Muscle of arm (tissue), 12 donors: ENCODE measurements around the gene MDM1. TPM values are rescaled to one million over a fixed set of nuclear protein-coding genes. Genes with fewer than 3 reads are reported as not detected.
A peak's percentile ranks its signal among the peaks of the same experiment; 100 is the strongest.

Experiments used
- DNase-seq: peaks from one replicate; pipeline ENCODE4 v3.0.0-alpha.2; 2013
- polyA plus RNA-seq, 12 donors: library from polyadenylated mRNA; unstranded; fragments of 120-200 nt; gene quantifications; one replicate each; pipeline ENCODE4 v1.2.1, GENCODE V29; 2013; ENCODE audit not compliant: insufficient read length in 12 of 12

Gene MDM1
- polyA plus RNA-seq, 12 donors: 7.2 to 27.7 (median 17.2) TPM; not detected in 1

- DNase-seq: no peak
Measured at GRCh38 chr12:68279227-68280054, 52.7 kb downstream of the MDM1 start.

DNA sequence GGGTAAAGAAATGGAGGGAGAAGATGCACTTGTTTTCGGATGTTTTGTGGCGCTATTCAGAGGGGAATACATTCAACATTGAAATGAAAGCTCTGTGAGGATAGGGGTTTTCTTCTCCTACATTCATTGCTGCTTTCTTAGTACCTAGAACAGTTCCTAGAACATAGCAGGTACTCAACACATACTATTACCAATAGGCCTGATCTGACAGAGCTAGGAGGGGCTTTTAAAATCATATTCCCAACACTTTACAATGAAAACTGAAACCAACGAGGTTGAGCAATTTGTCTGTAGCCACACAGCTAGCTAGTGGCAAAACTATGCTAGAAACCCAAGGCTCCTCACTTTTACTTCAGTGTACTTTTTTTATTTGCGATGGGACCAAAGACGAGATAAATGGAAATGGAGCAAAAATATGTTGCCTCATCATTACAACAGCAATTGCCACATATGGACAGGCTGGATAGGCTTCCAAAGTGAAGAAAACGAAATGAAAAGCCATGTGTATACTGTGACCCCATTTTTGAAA, 55.7 kb downstream of the MDM1 start:
- no peak for DNase-seq

DNA sequence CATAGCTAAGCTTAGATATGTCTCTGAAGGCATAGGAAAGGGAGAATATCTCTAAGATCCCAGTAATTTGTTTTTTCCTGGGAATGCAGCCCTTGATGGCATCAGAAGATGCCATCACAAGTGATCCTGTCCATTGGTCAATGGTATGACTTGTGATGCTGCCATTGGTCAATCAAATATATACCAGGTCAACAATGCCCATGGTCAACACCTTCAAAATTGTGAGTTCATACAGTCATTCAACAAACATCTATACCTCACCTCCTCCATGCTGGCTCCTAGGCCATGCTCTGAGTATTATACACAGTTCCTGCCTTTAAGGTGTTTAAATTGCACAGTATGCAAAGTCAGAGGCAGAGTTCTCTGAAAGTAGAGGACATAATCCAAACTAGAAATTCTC, 59.4 kb downstream of the MDM1 start:
- no peak for DNase-seq

DNA sequence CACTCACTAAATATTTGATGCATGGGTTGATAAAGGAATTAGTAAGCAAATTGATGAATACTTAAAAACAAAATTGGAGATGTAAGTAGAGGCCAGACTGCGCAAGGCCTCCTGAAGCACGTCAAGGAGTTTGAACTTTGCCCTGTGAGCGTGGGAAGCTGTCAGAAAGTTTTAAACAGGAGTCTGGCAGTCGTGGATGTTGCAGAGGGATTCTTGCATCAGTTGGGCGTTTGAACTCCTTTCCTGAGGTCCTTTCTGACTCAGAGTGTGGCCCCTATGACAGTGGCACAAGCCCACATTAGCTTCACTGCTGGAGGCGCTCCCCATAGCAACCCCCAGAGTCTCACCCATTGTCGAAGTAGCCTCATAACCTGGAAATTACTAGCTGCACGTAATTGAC, 60.8 kb downstream of the MDM1 start:
- DNase-seq: no peak

- no peak for DNase-seq
Measured at GRCh38 chr12:68270358-68270757, 61.8 kb downstream of the MDM1 start.

GRCh38 chr12:68269779-68270178, 62.4 kb downstream of the MDM1 start:
- DNase-seq: no peak

DNA sequence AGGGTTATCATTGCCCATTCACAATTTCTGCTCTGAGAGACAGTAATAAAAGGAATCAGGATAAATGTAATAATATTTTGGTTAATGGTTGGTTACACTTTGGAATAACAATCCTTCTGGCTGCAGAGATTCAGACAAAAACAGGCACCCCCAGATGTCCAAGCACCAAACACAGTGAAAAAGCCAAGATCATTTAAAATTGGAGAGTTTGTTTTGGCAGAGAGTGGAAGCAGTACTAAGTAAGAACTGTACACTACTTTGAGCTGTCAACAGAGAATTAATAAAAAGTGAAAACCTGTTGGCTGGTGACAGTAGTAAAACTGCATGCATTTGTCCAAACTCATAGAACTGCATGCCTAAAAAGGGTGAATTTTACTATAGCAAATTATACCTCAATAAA, 63.2 kb downstream of the MDM1 start:
- no peak for DNase-seq

DNA sequence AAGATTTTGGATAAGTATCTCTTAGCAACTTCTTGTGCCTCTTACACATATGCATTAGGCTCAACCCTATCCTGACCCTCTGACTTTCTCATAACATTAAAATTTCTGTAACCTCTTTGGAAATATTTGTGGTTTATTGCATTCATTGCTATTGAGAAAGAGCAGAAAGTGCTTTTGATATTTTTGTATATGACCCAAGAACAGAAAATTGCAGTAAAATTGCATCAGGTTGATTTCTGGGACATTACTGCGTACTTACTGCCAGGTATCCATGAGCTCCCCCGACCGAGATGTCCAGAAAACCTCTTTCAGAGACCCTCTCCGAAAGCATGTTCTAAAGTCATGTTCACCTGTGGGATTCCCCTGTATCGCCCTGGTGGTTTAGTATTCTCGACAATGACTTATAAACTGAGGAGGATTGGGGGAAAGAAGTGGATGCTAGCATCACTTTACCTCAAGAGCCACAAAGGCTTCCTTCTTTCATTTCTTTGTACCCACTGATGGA, 64.2 kb downstream of the MDM1 start:
- no peak for DNase-seq

- no peak for DNase-seq
Measured at GRCh38 chr12:68264857-68265256, 67.3 kb downstream of the MDM1 start.

- no peak for DNase-seq
Measured at GRCh38 chr12:68264158-68264855, 67.9 kb downstream of the MDM1 start.

DNA sequence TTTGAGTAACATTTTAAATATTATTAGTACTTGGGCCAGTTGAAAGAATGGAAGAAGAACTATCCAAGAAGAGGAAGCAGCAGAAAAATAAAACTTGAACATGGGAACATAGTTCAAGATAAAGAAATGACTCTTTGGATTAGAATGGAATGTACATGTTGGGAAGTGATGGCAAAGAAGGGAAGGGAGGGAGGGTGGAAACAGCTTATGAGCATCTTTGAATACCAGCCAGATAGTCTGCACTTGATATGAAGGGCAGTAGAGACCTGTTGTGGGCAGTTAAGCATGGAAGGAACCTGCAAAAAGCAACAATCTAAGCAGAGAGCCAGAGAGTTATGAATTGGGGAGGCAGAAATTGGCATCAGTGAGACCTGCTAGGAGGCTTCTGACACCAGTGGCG, 68.8 kb downstream of the MDM1 start:
- DNase-seq: no peak

DNA sequence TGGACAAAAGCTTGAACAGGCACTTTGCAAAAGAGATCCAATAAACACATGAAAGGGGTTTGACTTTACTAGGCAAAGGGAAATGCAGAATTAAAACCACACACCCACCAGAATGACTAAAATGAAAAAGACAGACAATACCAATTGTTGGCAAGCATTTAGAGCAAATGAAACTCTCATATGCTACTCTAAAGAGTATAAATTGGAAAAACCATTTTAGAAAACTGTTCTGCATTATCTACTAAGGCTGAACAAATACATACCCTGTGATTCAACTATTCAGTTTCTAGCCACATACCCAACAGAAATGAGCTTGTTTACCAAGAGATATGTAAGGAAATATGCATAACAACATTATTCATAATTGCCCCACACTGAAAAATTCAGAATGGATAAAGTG, 70.3 kb downstream of the MDM1 start:
- DNase-seq: no peak

DNA sequence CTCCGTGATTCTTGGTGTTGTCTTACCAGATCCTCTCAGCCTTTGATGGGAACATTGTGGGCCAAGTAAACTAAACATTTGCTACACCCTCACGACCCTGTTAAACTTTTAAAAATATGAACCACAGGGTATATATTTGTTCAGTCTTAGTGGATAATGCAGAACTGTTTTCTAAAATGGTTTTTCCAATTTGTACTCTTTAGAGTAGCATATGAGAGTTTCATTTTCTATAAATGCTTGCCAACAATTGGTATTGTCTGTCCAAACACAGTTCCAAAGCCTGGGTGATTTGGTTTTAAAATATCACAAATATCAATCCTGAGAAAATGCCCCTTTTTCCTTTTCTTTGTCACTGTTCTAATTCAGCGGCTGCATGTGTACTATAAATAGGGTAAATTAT, 72.0 kb downstream of the MDM1 start:
- DNase-seq: no peak

- no peak for DNase-seq
Measured at GRCh38 chr12:68259318-68259940, 72.7 kb downstream of the MDM1 start.

DNA sequence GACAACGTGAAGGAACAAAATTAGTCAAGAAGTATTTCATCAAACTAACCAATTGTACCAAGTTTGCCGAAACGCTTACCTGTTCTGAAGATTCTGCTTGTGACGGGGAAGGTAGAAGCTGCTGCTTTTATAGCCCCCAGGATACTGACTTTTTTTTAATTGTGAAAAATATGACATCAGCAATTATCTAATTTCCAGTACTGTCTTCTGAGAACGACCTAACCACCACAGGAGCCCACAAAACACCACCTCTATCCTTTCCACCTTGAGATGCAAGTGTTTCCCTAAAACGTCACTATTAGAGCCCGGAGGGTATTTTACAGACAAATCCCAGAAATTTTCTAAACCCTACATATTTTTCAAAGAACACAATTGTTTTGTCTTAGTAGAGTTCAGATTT, 78.7 kb downstream of the MDM1 start, which contains the start of gene IL22:
Gene IL22, minus strand, starts transcription at position 101 of the 400 bp plus-strand sequence. CDS start 156 bp downstream, outside the sequence.
- no peak for DNase-seq

- DNase-seq: no peak
Measured at GRCh38 chr12:68252077-68252476, 80.1 kb downstream of the MDM1 start.

DNA sequence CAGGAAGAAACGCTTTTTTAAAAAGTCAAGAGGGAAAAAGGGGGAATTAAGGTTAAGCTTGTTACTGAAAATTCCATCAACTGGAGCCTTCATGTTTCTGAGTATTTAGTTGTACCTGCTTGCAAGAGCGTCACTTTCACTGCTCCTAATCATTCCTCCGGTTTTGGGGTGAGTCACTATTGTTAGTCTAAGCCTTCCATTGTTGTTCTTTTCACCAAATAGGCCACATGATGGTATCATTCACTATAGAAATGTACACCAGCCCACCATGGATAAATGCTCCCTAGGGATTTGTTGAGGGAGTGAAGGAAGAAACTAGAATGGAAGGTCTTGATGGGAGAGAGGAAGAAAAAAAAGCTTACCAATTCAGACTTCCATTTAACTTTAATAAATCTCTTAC, 81.7 kb downstream of the MDM1 start:
- DNase-seq: no peak

DNA sequence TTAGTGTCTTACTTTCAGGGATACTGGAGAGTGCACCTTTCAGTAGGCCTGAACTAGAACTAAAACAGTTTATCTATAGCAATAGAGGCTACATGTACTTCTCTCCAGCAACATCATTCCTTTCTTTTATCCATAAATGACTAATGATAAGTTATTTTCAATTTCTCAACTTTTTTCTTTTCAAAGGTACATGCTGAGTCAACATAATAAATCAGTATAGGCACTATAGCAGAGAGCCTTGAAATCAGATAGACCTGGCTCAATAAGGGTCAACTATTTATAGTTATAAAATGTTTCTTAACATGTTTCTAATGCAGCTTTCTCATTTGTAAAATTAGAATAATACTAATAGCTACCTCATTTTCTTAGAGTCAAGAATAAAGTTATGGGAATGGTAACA, 84.4 kb downstream of the MDM1 start:
- DNase-seq: no peak

- DNase-seq: no peak
Measured at GRCh38 chr12:68246350-68246749, 85.8 kb downstream of the MDM1 start.

DNA sequence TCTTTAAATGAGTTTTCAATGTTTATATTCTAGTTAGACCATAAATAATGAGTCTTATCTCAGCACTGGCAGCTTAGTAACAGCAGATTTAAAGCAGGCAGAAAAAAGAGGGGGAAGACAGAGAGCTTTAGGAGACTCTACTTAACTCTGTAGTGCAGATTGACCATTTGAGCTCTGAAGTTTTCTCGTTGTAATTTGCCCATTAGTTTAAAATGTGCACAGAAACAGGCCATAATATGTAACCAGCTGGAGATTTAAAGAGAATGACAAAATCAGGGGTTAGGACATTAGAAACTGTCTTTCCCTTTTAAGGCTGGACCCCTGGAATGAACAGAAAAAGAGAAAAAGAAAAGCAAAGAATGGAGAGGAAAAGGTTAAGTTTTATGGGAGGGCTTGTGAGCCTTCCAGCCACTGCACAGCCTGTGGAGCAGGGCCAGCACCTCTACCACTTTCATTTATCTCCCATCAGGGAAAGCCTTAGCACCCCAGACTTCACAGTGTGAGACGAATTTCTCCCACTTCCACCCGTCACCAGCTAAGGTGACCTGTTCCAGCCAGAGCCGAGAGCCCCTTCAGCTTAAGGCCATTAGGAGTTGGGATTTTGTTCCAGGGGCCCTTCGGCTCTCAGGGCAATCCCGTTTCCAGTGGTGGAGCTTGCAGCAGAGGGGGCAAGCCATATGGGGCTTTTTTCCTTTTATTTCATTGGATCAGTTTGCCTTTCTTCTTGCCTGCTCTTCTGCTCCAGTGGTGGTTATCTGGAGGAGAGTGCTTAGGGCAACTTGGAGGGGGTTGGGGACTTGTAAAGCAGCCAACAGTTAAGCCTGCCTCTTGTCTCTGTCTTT, 86.8 kb downstream of the MDM1 start:
- peak; percentile 29 for DNase-seq
